Measurements from ENCODE around the gene TSPAN18. TPM values are rescaled to one million over a fixed set of nuclear protein-coding genes. Genes with fewer than 3 reads are reported as not detected.

The TSPAN18 gene
- total and polyA plus RNA-seq, 2 of the 8 experiments (the other 6 are each of a cell fraction or from before 2014, with no cell fraction given): 5.2 to 10.2 TPM

GRCh38 chr11:44812971-44813370 is 86.2 kb downstream of the TSPAN18 start:
- Histone ChIP-seq H3K27ac (ENCODE audit: low read depth, low read length) (no peak overlapping the region), H3K4me3 (ENCODE audit: extremely low read depth in 1 of 4, insufficient read depth in 2 of 4, low read depth in 3 of 4, low read length in 4 of 4) (no peak overlapping the region), H3K79me1 (ENCODE audit: low read depth, low read length) (no peaks in the 10 kb centered on the region), H4K5ac (ENCODE audit: insufficient read length, low read depth, low read length) (no peak overlapping the region), H2BK15ac (ENCODE audit: low read length) (no peak overlapping the region), H2BK20ac (ENCODE audit: low read length) (no peak overlapping the region), H2BK5ac (ENCODE audit: low read depth, low read length) (no peak overlapping the region), H4K8ac (ENCODE audit: extremely low read depth, insufficient read depth, low read length) (no peak overlapping the region), H2AFZ (ENCODE audit: low read length) (no peak overlapping the region), H3K4me2 (ENCODE audit: insufficient read depth in 1 of 2, low read depth in 2 of 2, low read length in 2 of 2) (no peak overlapping the region), H3K27me3 (replicated peaks in 1 of 4; ENCODE audit: control insufficient read depth in 3 of 4, extremely low read depth in 1 of 4, insufficient read depth in 3 of 4, low read length in 3 of 4) (no peaks in the 10 kb centered on the region), H3K4ac (replicated peaks; ENCODE audit: insufficient read length, low read depth, low read length) (no peak overlapping the region), H3K23ac (ENCODE audit: insufficient read length) (no peak overlapping the region), H3K9ac (replicated peaks in 1 of 4; ENCODE audit: extremely low read depth in 1 of 4, low read depth in 3 of 4, low read length in 3 of 4) (no peak overlapping the region), H3K9me3 (ENCODE audit: insufficient read depth in 2 of 2, low read depth in 1 of 2, low read length in 1 of 2) (no peaks in the 10 kb centered on the region), H3K56ac (replicated peaks; ENCODE audit: insufficient read length, low read depth, low read length) (no peak overlapping the region), H4K91ac (replicated peaks; ENCODE audit: insufficient read length, low read length) (no peak overlapping the region), H3K79me2 (ENCODE audit: control insufficient read depth in 1 of 2, insufficient read depth in 2 of 2, low read length in 2 of 2) (no peaks in the 10 kb centered on the region), H4K20me1 (replicated peaks in 1 of 2; ENCODE audit: control insufficient read depth in 1 of 2, insufficient read depth in 2 of 2, low read length in 2 of 2) (no peaks in the 10 kb centered on the region), H3K36me3 (ENCODE audit: control insufficient read depth in 2 of 4, insufficient read depth in 4 of 4, low read length in 3 of 4) (no peaks in the 10 kb centered on the region), H2AK5ac (ENCODE audit: low read depth, low read length) (no peak overlapping the region), H3K14ac (ENCODE audit: insufficient read length) (no peak overlapping the region), H2BK120ac (replicated peaks; ENCODE audit: low read depth, low read length) (no peak overlapping the region), H3K4me1 (replicated peaks in 1 of 4; ENCODE audit: control insufficient read depth in 3 of 4, insufficient read depth in 4 of 4, low read length in 3 of 4) (no peaks in the 10 kb centered on the region), H3K18ac (ENCODE audit: extremely low read depth, low read length) (no peak overlapping the region), H3K23me2 (ENCODE audit: low read depth, low read length) (no peaks in the 10 kb centered on the region), H2BK12ac (ENCODE audit: low read depth, low read length) (no peak overlapping the region)
- DNase-seq (ENCODE audit: low read depth in 1 of 2, low spot score in 2 of 2) (no peak), FAIRE-seq (no peak)
- ChIA-PET CTCF (ENCODE audit: partially characterized antibody) (interaction anchor here (1.2 kb wide), 2 partner anchors 12 to 191 kb away, joined by 3 read pairs; no protein-coding TSS in a partner anchor), POLR2A (ENCODE audit: partially characterized antibody) (no interaction called here)
- 74% methylated on average over 9 of the region's 9 CpGs; no CpG with 5 or more reads in 1 of the 2 experiments for WGBS, 2 experiments (ENCODE audit: extremely low coverage in 1 of 2, insufficient coverage in 1 of 2, insufficient read length in 1 of 2, insufficient replicate concordance in 2 of 2, low coverage in 1 of 2, low lambda C conversion rate in 2 of 2, missing lambda C conversion rate in 1 of 2)
- TF ChIP-seq CBX5 (IDR thresholded peaks at IDR 0.05; ENCODE audit: low read depth, low read length) (no peak), SP4 (IDR thresholded peaks at IDR 0.05; ENCODE audit: low read length) (no peak), CREB1 (IDR thresholded peaks at IDR 0.05) (no peak), MAX (IDR thresholded peaks at IDR 0.05) (no peak), HDAC6 (IDR thresholded peaks at IDR 0.05; ENCODE audit: low read depth, low read length) (no peak), RFX5 (IDR thresholded peaks at IDR 0.05; ENCODE audit: borderline replicate concordance, low read depth, low read length) (no peak), ATF2 (IDR thresholded peaks at IDR 0.05; ENCODE audit: low read length) (no peak), POLR2AphosphoS5 (IDR thresholded peaks at IDR 0.05; ENCODE audit: low read depth, low read length) (no peak), KDM5A (IDR thresholded peaks at IDR 0.05; ENCODE audit: low read length) (no peak), ZNF274 (IDR thresholded peaks at IDR 0.05; ENCODE audit: borderline replicate concordance, extremely low read depth, low read length) (no peak), SRF (IDR thresholded peaks at IDR 0.05; ENCODE audit: low read depth, low read length) (no peak), BRCA1 (IDR thresholded peaks at IDR 0.05; ENCODE audit: low read depth, low read length) (no peak), RBBP5 (IDR thresholded peaks at IDR 0.05; ENCODE audit: borderline replicate concordance, low read depth, low read length) (no peak), SP1 (IDR thresholded peaks at IDR 0.05; ENCODE audit: low read depth, low read length) (no peak)
